H1 (cell line): ENCODE results near the gene LIMK1.

Experiments used
- CEBPB ChIP-seq: IDR thresholded peaks from 2 replicates; pipeline ENCODE4 v1.6.1; 2012; ENCODE audit warnings: low read depth, low read length
- CREB1 ChIP-seq: IDR thresholded peaks from 2 replicates; pipeline ENCODE4 v1.6.1; 2012; ENCODE audit warnings: inconsistent platforms
- CTCF ChIP-seq, 3 experiments: IDR thresholded peaks; 1 replicate in 2 of 3; 2 replicates in 1 of 3; pipeline versions ENCODE4 v1.5.1 to v1.6.1; 2011; ENCODE audit warnings: low read length in 3 of 3, mild to moderate bottlenecking in 3 of 3, inconsistent platforms in 2 of 3, low read depth in 1 of 3, moderate library complexity in 1 of 3; ENCODE audit not compliant: insufficient read depth in 1 of 3; ENCODE audit errors: control extremely low read depth in 1 of 3
- HDAC2 ChIP-seq, 2 experiments: fragments of 300-600 bp in 1 of 2; sonication (generic) in 1 of 2; IDR thresholded peaks; 2 replicates each; pipeline ENCODE4 v1.6.1; 2011 to 2012; ENCODE audit warnings: low read depth in 2 of 2, low read length in 2 of 2, mild to moderate bottlenecking in 2 of 2, moderate library complexity in 2 of 2, borderline replicate concordance in 1 of 2, inconsistent platforms in 1 of 2
- JUND ChIP-seq: IDR thresholded peaks from 2 replicates; pipeline ENCODE4 v1.6.1; 2011; ENCODE audit warnings: mild to moderate bottlenecking, improper control_type of control experiment, low read length
- MAFK ChIP-seq: IDR thresholded peaks from 2 replicates; pipeline ENCODE4 v1.6.1; 2012; ENCODE audit warnings: low read depth, mild to moderate bottlenecking, improper control_type of control experiment, low read length
- POLR2A ChIP-seq, 2 experiments: IDR thresholded peaks; 1 replicate in 1 of 2; 2 replicates in 1 of 2; pipeline ENCODE4 v1.6.1; 2011; ENCODE audit warnings: low read depth in 2 of 2, low read length in 2 of 2, mild to moderate bottlenecking in 2 of 2; ENCODE audit errors: control extremely low read depth in 1 of 2
- RAD21 ChIP-seq, 2 experiments: IDR thresholded peaks in 1 of 2; conservative IDR thresholded peaks in 1 of 2; 2 replicates each; pipeline ENCODE4 v1.6.1; 2011; ENCODE audit warnings: low read depth in 2 of 2, low read length in 2 of 2, improper control_type of control experiment in 1 of 2, inconsistent platforms in 1 of 2, mild to moderate bottlenecking in 1 of 2, moderate library complexity in 1 of 2
- SP4 ChIP-seq: IDR thresholded peaks from 2 replicates; pipeline ENCODE4 v1.6.1; 2012; ENCODE audit warnings: low read length, inconsistent platforms
- TAF1 ChIP-seq: IDR thresholded peaks from 2 replicates; pipeline ENCODE4 v1.6.1; 2011; ENCODE audit warnings: mild to moderate bottlenecking, low read depth, low read length
- USF2 ChIP-seq: IDR thresholded peaks from 2 replicates; pipeline ENCODE4 v1.6.1; 2011; ENCODE audit warnings: low read length, improper control_type of control experiment

- TF ChIP-seq CREB1, result no peak
- no peak for TF ChIP-seq RAD21 (IDR thresholded peaks at IDR 0.05 in 1 of 2, conservative IDR thresholded peaks at IDR 0.05 in 1 of 2; ENCODE audit: low read depth in 2 of 2, low read length in 2 of 2)
- no peak for TF ChIP-seq CTCF (IDR thresholded peaks at IDR 0.05; ENCODE audit: control extremely low read depth in 1 of 3, insufficient read depth in 1 of 3, low read depth in 1 of 3, low read length in 3 of 3)
- TF ChIP-seq JUND, result no peak
- no peak for TF ChIP-seq MAFK
- no peak for TF ChIP-seq CEBPB
- TF ChIP-seq TAF1, result no peak
- TF ChIP-seq USF2, result no peak
- no peak for TF ChIP-seq SP4
- no peak for TF ChIP-seq HDAC2 (IDR thresholded peaks at IDR 0.05; ENCODE audit: borderline replicate concordance in 1 of 2, low read depth in 2 of 2, low read length in 2 of 2)
- no peak for TF ChIP-seq POLR2A (IDR thresholded peaks at IDR 0.05; ENCODE audit: control extremely low read depth in 1 of 2, low read depth in 2 of 2, low read length in 2 of 2)
These were observed 70.1 kb downstream of the LIMK1 start for GRCh38 chr7:74153736-74154135.
